ENCODE results near the gene TMEM35A.

Gene TMEM35A

DNA sequence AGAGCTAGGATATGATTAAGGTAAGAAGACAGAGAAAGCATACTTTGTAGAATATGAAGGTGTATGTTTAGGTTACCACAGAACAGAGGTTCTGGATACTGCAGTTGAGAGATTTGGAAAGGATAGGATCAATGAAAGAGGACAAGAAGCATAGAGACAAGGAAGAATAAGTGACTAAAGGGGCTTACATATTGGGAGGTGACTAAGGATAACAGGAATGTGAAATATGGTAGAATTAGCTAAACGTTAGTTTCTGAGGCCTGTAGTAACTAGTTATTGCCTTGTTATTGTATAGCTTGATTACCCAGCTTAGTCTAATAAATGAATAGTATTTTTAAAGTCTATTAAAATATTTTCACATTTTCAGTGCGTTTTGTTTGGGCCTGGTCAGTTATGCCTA lies 57.6 kb downstream of the TMEM35A start:
- Histone ChIP-seq H3K9me3 (ENCODE audit: control insufficient read depth, insufficient read depth, low read length) (no peaks in the 10 kb centered on the region), H3K79me2 (ENCODE audit: control insufficient read depth, low read length) (no peaks in the 10 kb centered on the region), H3K27ac (ENCODE audit: low read depth, low read length) (no peak overlapping the region), H3F3A (ENCODE audit: control insufficient read depth, insufficient read depth) (no peaks in the 10 kb centered on the region), H3K36me3 (ENCODE audit: control insufficient read depth, low read length) (peaks cover 41% of the 10 kb centered on the region), H3K27me3 (ENCODE audit: control insufficient read depth, low read length) (no peaks in the 10 kb centered on the region), H4K20me1 (ENCODE audit: control insufficient read depth, insufficient read depth, low read depth, low read length) (no peaks in the 10 kb centered on the region), H3K9me2 (replicated peaks; ENCODE audit: control insufficient read depth, low read length) (no peaks in the 10 kb centered on the region), H3K4me3 (ENCODE audit: low read length) (no peak overlapping the region), H3K4me2 (ENCODE audit: low read length) (no peak overlapping the region), H3K4me1 (ENCODE audit: control insufficient read depth, low read length) (no peaks in the 10 kb centered on the region)
- no peak for TF ChIP-seq CTCF (IDR thresholded peaks at IDR 0.05; ENCODE audit: low read depth, low read length, poor library complexity, severe bottlenecking)
- no peak for TF ChIP-seq EZH2phosphoT487 (IDR thresholded peaks at IDR 0.05; ENCODE audit: borderline replicate concordance, low read length)

Measured in DOHH2 (cell line).